Neuronal stem cell (in vitro differentiated cells): ENCODE measurements around the gene BCAS1.

Source experiments
- DNase-seq: peaks from one replicate; pipeline ENCODE4 v3.0.0-alpha.2; 2013; ENCODE audit warnings: low spot score
- H2AFZ ChIP-seq: one replicate; pipeline ENCODE4 v1.6.1; 2013; ENCODE audit warnings: mild to moderate bottlenecking, low read length, inconsistent platforms
- H2AK5ac ChIP-seq: 2 replicates; pipeline ENCODE4 v1.6.1; 2013; ENCODE audit warnings: low read depth, mild to moderate bottlenecking, inconsistent platforms, low read length, moderate library complexity, mixed read lengths
- H2BK120ac ChIP-seq: 2 replicates; pipeline ENCODE4 v1.6.1; 2013; ENCODE audit warnings: low read depth, mild to moderate bottlenecking, inconsistent platforms, low read length, moderate library complexity, mixed read lengths
- H2BK12ac ChIP-seq: one replicate; pipeline ENCODE4 v1.6.1; 2013; ENCODE audit warnings: low read length, inconsistent platforms
- H2BK15ac ChIP-seq: 2 replicates; pipeline ENCODE4 v1.6.1; 2013; ENCODE audit warnings: mild to moderate bottlenecking, low read length, inconsistent platforms, mixed read lengths
- H2BK5ac ChIP-seq: one replicate; pipeline ENCODE4 v1.6.1; 2013; ENCODE audit warnings: inconsistent platforms, mild to moderate bottlenecking, low read length, moderate library complexity
- H3K14ac ChIP-seq: one replicate; pipeline ENCODE4 v1.6.1; 2013; ENCODE audit warnings: low read length, inconsistent platforms
- H3K18ac ChIP-seq: 2 replicates; pipeline ENCODE4 v1.6.1; 2013; ENCODE audit warnings: low read length, inconsistent platforms
- H3K23ac ChIP-seq: 2 replicates; pipeline ENCODE4 v1.6.1; 2013; ENCODE audit warnings: low read depth, mild to moderate bottlenecking, mixed read lengths, low read length, inconsistent platforms; ENCODE audit not compliant: poor library complexity
- H3K27ac ChIP-seq: replicated peaks from 3 replicates; pipeline ENCODE4 v1.5.1; 2013; ENCODE audit warnings: low read length, inconsistent platforms
- H3K27me3 ChIP-seq, 3 experiments: 2 replicates each; pipeline ENCODE4 v1.6.1; 2013; ENCODE audit warnings: low read length in 3 of 3, mild to moderate bottlenecking in 2 of 3, inconsistent platforms in 1 of 3, low read depth in 1 of 3, mixed read lengths in 1 of 3, moderate library complexity in 1 of 3; ENCODE audit not compliant: control insufficient read depth in 3 of 3, insufficient read depth in 3 of 3
- H3K36me3 ChIP-seq, 2 donors: replicated peaks in 1 of 2; 2 replicates each; pipeline ENCODE4 v1.6.1; 2013; ENCODE audit warnings: low read length in 2 of 2; ENCODE audit not compliant: control insufficient read depth in 2 of 2, insufficient read depth in 2 of 2
- H3K4ac ChIP-seq: 2 replicates; pipeline ENCODE4 v1.6.1; 2013; ENCODE audit warnings: inconsistent platforms, mild to moderate bottlenecking, low read length, moderate library complexity
- H3K4me1 ChIP-seq, 2 donors: 1 replicate in 1 of 2; 2 replicates in 1 of 2; pipeline ENCODE4 v1.6.1; 2013; ENCODE audit warnings: low read length in 2 of 2, low read depth in 1 of 2; ENCODE audit not compliant: control insufficient read depth in 2 of 2, insufficient read depth in 1 of 2
- H3K4me2 ChIP-seq: one replicate; pipeline ENCODE4 v1.6.1; 2013; ENCODE audit warnings: mild to moderate bottlenecking, low read length, inconsistent platforms; ENCODE audit not compliant: insufficient read depth, poor library complexity, severe bottlenecking
- H3K4me3 ChIP-seq, 2 donors: 2 replicates each; pipeline ENCODE4 v1.5.1; 2013; ENCODE audit warnings: low read length in 2 of 2, mild to moderate bottlenecking in 2 of 2, inconsistent platforms in 1 of 2, moderate library complexity in 1 of 2
- H3K79me1 ChIP-seq: one replicate; pipeline ENCODE4 v1.6.1; 2013; ENCODE audit warnings: low read depth, mild to moderate bottlenecking, inconsistent platforms, low read length, moderate library complexity
- H3K9ac ChIP-seq: one replicate; pipeline ENCODE4 v1.6.1; 2013; ENCODE audit warnings: mild to moderate bottlenecking, low read depth, low read length, inconsistent platforms; ENCODE audit not compliant: poor library complexity
- H3K9me3 ChIP-seq, 2 donors: replicated peaks in 1 of 2; 2 replicates each; pipeline versions ENCODE3 to v1.6.1; 2013; ENCODE audit warnings: low read length in 2 of 2, mild to moderate bottlenecking in 2 of 2, inconsistent platforms in 1 of 2, low read depth in 1 of 2, mixed read lengths in 1 of 2, moderate library complexity in 1 of 2; ENCODE audit not compliant: control insufficient read depth in 2 of 2, insufficient read depth in 1 of 2
- H4K8ac ChIP-seq: one replicate; pipeline ENCODE4 v1.6.1; 2013; ENCODE audit warnings: low read depth, mild to moderate bottlenecking, inconsistent platforms, low read length, moderate library complexity
- H4K91ac ChIP-seq: one replicate; pipeline ENCODE4 v1.6.1; 2013; ENCODE audit warnings: low read length, low read depth, mild to moderate bottlenecking, inconsistent platforms; ENCODE audit not compliant: poor library complexity
- WGBS, 2 donors: extraction: QIAGEN DNeasy Blood & Tissue Kit; methylation state at CpG; one replicate each; pipeline ENCODE4 v1.1.7; 2013; ENCODE audit warnings: missing lambda C conversion rate in 2 of 2, mixed read lengths in 1 of 2; ENCODE audit not compliant: insufficient read length in 2 of 2, insufficient replicate concordance in 1 of 2; ENCODE audit errors: extremely low coverage in 2 of 2; 5-methylcytosine and 5-hydroxymethylcytosine counted together

BCAS1 gene

DNA sequence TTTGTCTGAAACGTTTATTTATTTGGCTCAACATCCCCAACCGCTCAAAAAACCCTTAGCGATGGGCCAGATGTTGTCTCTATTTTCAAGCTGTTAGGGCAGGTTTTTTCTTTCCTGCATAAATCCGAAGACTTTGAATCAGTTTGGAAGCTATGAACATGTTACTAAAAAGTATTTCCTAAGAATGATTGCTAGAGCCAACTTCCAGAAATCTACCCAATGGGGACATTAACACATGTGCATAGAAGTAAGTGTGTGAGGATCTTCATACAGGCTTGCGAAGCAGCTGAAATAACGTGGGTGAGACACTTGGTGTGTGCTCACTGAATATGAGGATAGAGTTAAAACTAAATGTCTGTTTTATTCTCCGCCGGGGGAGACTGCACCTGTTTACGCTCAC lies 106.8 kb downstream of the BCAS1 start:
- Histone ChIP-seq H3K18ac (no peak overlapping the region), H2AFZ (no peak overlapping the region), H2BK15ac (no peak overlapping the region), H3K27me3 (no peaks in the 10 kb centered on the region), H3K4me3 (no peak overlapping the region), H4K8ac (no peak overlapping the region), H3K27ac (no peak overlapping the region), H3K4me1 (peaks cover 4 to 11% of the 10 kb centered on the region in 2 donors), H3K4me2 (no peak overlapping the region), H2BK5ac (no peak overlapping the region), H2BK12ac (no peak overlapping the region), H3K4ac (no peak overlapping the region), H3K23ac (no peak overlapping the region), H4K91ac (no peak overlapping the region), H2AK5ac (no peak overlapping the region), H3K9ac (no peak overlapping the region), H3K9me3 (no peaks in the 10 kb centered on the region), H3K79me1 (no peaks in the 10 kb centered on the region), H2BK120ac (no peak overlapping the region), H3K36me3 (no peaks in the 10 kb centered on the region), H3K14ac (no peak overlapping the region)
- DNase-seq = no peak
- WGBS, 2 donors = no CpG with 5 or more reads among the region's 9 CpGs

DNA sequence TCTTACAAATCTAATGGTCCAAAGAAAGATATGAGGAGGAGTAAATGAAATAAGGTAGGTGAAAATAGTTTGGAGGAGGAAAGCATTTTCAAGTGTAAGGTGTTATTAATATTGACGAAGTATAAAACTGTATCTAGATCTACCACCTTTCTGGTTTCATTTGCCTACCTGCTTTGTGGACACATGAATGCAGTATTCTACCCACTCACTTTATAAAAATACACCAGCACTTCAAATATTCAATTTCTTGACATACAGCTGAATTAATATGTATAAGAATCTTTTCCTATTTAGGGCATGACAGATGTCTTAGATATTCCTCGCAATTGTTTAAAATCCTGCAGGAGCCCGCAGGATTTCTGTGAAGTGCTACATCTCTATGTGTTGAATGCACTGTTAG lies 108.0 kb downstream of the BCAS1 start:
- no peak overlapping the region for H2BK15ac ChIP-seq
- WGBS, 2 donors = no CpG with 5 or more reads among the region's 3 CpGs
- H3K23ac ChIP-seq = no peak overlapping the region
- no peaks in the 10 kb centered on the region for H3K36me3 ChIP-seq
- H3K18ac ChIP-seq = no peak overlapping the region
- no peak overlapping the region for H4K8ac ChIP-seq
- no peak overlapping the region for H2BK12ac ChIP-seq
- H2AK5ac ChIP-seq = no peak overlapping the region
- H3K4me3 ChIP-seq = no peak overlapping the region
- H3K4ac ChIP-seq = no peak overlapping the region
- no peak for DNase-seq
- no peaks in the 10 kb centered on the region for H3K79me1 ChIP-seq
- H3K9me3 ChIP-seq = no peaks in the 10 kb centered on the region
- H2AFZ ChIP-seq = no peak overlapping the region
- H3K9ac ChIP-seq = no peak overlapping the region
- H3K4me2 ChIP-seq = no peak overlapping the region
- no peak overlapping the region for H2BK5ac ChIP-seq
- no peak overlapping the region for H3K14ac ChIP-seq
- no peak overlapping the region for H4K91ac ChIP-seq
- H3K27ac ChIP-seq = no peak overlapping the region
- peaks cover 4 to 11% of the 10 kb centered on the region in 2 donors for H3K4me1 ChIP-seq
- no peak overlapping the region for H2BK120ac ChIP-seq
- no peaks in the 10 kb centered on the region for H3K27me3 ChIP-seq

DNA sequence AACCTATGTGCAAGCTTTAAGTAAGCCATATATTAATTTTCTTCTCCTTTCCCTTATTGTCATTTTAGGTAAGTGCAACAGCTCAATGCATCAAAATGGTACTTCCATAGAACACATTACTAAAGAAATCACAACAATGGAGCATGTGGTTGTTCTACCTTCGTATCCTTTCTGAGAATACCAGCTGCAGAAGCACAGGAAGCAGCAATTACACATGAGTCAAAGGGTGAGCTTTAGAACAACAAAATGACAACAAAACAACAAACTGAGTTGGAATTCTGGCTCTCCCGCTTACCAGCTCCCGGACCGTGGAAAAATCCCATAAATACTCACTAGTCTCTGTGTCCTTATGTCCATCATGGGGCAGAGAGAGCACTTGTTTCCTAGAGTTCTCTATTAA lies 108.9 kb downstream of the BCAS1 start:
- Histone ChIP-seq H3K9me3 (no peaks in the 10 kb centered on the region), H3K18ac (no peak overlapping the region), H3K79me1 (no peaks in the 10 kb centered on the region), H3K27ac (no peak overlapping the region), H4K8ac (no peak overlapping the region), H2AFZ (no peak overlapping the region), H4K91ac (no peak overlapping the region), H3K27me3 (no peaks in the 10 kb centered on the region), H3K36me3 (no peaks in the 10 kb centered on the region), H2BK15ac (no peak overlapping the region), H2AK5ac (no peak overlapping the region), H3K4ac (no peak overlapping the region), H2BK5ac (no peak overlapping the region), H3K4me3 (no peak overlapping the region), H2BK120ac (no peak overlapping the region), H3K4me2 (no peak overlapping the region), H3K9ac (no peak overlapping the region), H3K14ac (no peak overlapping the region), H2BK12ac (no peak overlapping the region), H3K4me1 (peaks cover 4 to 11% of the 10 kb centered on the region in 2 donors), H3K23ac (no peak overlapping the region)
- no peak for DNase-seq
- WGBS, 2 donors = no CpG with 5 or more reads among the region's 4 CpGs

GRCh38 chr20:53960579-53961272 lies 109.7 kb downstream of the BCAS1 start:
- 90% methylated on average over 1 of the region's 2 CpGs; no CpG with 5 or more reads in 1 of the 2 donors for WGBS, 2 donors
- Histone ChIP-seq H4K8ac (no peak overlapping the region), H2BK5ac (no peak overlapping the region), H2BK15ac (no peak overlapping the region), H3K4me1 (peaks cover 4 to 11% of the 10 kb centered on the region in 2 donors), H3K79me1 (no peaks in the 10 kb centered on the region), H4K91ac (no peak overlapping the region), H3K9me3 (no peaks in the 10 kb centered on the region), H2AFZ (no peak overlapping the region), H3K14ac (no peak overlapping the region), H2BK120ac (no peak overlapping the region), H3K27me3 (no peaks in the 10 kb centered on the region), H2BK12ac (no peak overlapping the region), H3K4me3 (no peak overlapping the region), H3K23ac (no peak overlapping the region), H3K9ac (no peak overlapping the region), H3K18ac (no peak overlapping the region), H3K27ac (no peak overlapping the region), H3K4me2 (no peak overlapping the region), H2AK5ac (no peak overlapping the region), H3K4ac (no peak overlapping the region), H3K36me3 (no peaks in the 10 kb centered on the region)
- DNase-seq = no peak
